ENCODE measurements around the gene CSF3. TPM values are rescaled to one million over a fixed set of nuclear protein-coding genes. Genes with fewer than 3 reads are reported as not detected.

The CSF3 gene
- total RNA-seq, 1 donor from 2014 or later: 0.52 TPM

GRCh38 chr17:40065769-40066510 lies 50.7 kb downstream of the CSF3 start:
- H3K9ac ChIP-seq (ENCODE audit: low read depth in 1 of 3, low read length in 3 of 3): peak overlapping the region; percentile 40 to 70 (median 48)
- H3K27me3 ChIP-seq (ENCODE audit: control insufficient read depth in 3 of 3, insufficient read depth in 3 of 3, low read length in 3 of 3): no peaks in the 10 kb centered on the region
- H3K27ac ChIP-seq (ENCODE audit: low read depth, low read length): peak overlapping the region; percentile 99
- H3K9me3 ChIP-seq (ENCODE audit: control insufficient read depth in 3 of 3, low read length in 3 of 3): no peaks in the 10 kb centered on the region
- H3K36me3 ChIP-seq (ENCODE audit: control insufficient read depth in 3 of 3, insufficient read depth in 3 of 3, low read length in 3 of 3): peaks cover 0 to 3% (median 0%) of the 10 kb centered on the region in 3 donors
- H3K4me1 ChIP-seq (ENCODE audit: control insufficient read depth in 3 of 3, insufficient read depth in 3 of 3, low read length in 3 of 3): peaks cover 72 to 84% (median 77%) of the 10 kb centered on the region in 3 donors
- H3K4me3 ChIP-seq (ENCODE audit: low read length in 3 of 3): peak overlapping the region in 1 of 3 donors; percentile 24

Small RNA genes lying within 50 kb of the gene (small RNA-seq; reads per million reads assigned to genes)
- 658 reads per million, percentile 98 among the genes with 10 or more reads in this experiment for gene SNORD124

Other genes with a start within 250 kb of the CSF3 start
- gene IKZF3, start 151.1 kb upstream of the CSF3 start, total RNA-seq: 0.52 TPM
- not detected for gene ZPBP2, start 147.2 kb upstream of the CSF3 start, total RNA-seq
- gene GSDMB, start 96.8 kb upstream of the CSF3 start, total RNA-seq: 8.9 TPM
- gene ORMDL3, start 87.8 kb upstream of the CSF3 start, total RNA-seq: 37.1 TPM
- gene LRRC3C, start 87.7 kb upstream of the CSF3 start, total RNA-seq: not detected
- gene GSDMA, start 52.4 kb upstream of the CSF3 start, total RNA-seq: not detected
- gene PSMD3, start 34.6 kb upstream of the CSF3 start, total RNA-seq: 56.4 TPM
- gene MED24, start 39.0 kb downstream of the CSF3 start, total RNA-seq: 25.6 TPM
- gene THRA, start 47.5 kb downstream of the CSF3 start, total RNA-seq: 30.8 TPM
- 1.0 TPM for gene NR1D1, start 85.1 kb downstream of the CSF3 start, total RNA-seq
- gene MSL1, start 106.5 kb downstream of the CSF3 start, total RNA-seq: 53.8 TPM
- 21.4 TPM for gene CASC3, start 125.1 kb downstream of the CSF3 start, total RNA-seq
- 1.0 TPM for gene RAPGEFL1, start 162.0 kb downstream of the CSF3 start, total RNA-seq
- gene WIPF2, start 203.9 kb downstream of the CSF3 start, total RNA-seq: 5.7 TPM

Data from skeletal muscle tissue (tissue), 5 donors.